HG03442 (cell line): ENCODE measurements around the gene STXBP4.

Source experiments
- ATAC-seq: cut with Tn5 transposase; IDR thresholded peaks from one replicate; pipeline ENCODE4 v1.9.1; 2021; ENCODE audit warnings: mild to moderate bottlenecking, moderate library complexity; ENCODE audit not compliant: unreplicated experiment

Gene STXBP4

DNA sequence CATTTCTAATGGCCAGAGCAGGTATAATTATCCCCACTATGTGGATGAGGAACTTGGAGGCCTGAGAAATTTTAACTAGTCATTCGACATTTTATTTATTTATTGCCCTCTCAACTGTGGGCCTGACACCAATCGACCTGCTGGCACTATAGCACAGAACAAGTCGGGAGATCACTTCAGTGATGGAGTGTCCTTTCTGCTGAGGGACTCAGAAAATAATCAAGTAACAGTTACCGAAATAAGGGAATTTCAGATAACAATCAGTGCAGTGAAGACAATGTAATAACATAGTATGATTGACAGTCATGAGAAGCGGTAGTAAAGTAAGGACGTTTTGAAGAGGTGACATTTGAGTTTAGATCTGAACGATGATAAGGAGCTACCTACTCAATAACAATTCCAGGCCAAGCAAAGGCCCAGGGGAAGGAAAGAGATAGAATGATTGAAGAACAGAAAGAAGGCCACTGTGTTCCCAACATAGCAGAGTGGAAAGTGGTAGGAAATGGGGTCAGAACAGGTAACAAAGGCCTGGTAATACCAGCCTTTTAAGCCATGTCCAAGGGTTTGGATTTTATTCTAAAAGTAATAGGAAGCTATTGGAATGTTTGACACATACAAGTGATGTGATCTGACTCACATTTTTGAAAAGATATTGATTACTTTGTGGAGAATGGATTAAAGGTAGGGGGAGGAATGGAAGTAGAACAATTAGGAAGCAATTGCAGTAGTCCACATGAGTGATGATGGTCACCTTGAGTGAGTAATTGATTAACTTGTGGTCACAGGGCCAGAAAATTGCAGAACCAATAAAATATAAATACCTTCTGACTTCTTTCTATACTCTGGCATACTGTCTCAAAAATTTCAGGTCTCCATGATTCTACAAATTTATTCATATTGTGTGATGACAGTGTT lies 1.4 kb downstream of the STXBP4 start:
- ATAC-seq: no peak

DNA sequence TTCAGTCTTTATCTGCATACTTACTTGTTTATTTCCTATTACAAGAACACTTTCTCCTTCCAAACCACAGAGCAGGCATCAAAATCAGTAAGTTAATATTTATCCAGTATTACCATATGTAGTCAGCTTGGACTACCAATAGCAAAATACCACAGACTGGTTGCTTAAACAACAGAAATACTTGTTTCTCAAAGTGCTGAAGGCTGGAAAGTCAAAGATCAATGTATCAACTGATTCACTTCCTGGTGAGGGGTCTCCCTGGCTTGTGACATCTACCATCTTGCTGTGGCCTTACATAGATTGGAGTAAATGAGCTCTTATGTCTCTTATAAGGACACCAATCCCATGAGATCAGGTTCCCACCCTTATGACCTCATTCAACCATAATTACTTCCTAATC lies 2.6 kb downstream of the STXBP4 start:
- no peak for ATAC-seq

- no peak for ATAC-seq
These were observed 3.3 kb downstream of the STXBP4 start for GRCh38 chr17:54971901-54972300.

- no peak for ATAC-seq
These were observed 4.0 kb downstream of the STXBP4 start for GRCh38 chr17:54972406-54973138.

DNA sequence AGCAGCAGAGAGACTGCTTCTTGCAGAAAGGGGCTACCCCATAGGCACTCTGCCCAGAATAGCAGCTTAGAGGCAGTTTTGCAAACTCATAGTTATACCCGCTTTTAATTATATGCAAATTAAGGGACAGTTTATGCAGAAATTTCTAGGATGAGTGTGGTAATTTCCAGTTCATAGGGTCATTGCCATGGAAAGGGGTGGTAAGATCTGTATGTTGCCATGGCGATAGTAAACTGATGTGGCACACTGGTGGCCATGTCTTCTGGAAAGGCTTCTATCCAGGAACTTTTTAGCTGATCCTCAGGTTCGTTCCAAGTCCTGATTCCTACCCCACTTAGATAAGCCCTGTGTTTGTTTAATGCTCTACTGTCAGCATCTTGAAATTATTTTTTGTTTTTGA lies 6.2 kb downstream of the STXBP4 start:
- no peak for ATAC-seq

DNA sequence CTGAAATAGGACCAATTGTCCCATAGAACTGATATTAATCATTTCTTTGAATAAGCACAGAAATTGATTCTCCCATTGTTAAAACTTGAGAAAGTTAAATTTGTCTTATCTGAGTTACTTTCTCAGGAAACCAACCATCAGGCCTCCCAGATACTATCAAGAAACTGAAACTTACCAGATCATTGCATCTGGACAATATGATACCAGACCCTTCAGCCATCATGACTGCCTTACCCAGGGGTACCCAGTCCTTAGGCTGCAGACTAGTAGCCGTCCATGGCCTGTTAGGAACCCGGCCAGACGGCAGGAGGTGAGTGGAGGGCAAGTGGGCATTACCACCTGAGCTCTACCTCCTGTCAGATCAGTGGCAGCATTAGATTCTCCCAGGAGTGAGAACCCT lies 7.8 kb downstream of the STXBP4 start:
- ATAC-seq: no peak

GRCh38 chr17:54977744-54978143 lies 9.2 kb downstream of the STXBP4 start:
- no peak for ATAC-seq

- no peak for ATAC-seq
These were observed 11.1 kb downstream of the STXBP4 start for GRCh38 chr17:54979657-54980056.

- no peak for ATAC-seq
These were observed 11.8 kb downstream of the STXBP4 start for GRCh38 chr17:54980375-54980774.

DNA sequence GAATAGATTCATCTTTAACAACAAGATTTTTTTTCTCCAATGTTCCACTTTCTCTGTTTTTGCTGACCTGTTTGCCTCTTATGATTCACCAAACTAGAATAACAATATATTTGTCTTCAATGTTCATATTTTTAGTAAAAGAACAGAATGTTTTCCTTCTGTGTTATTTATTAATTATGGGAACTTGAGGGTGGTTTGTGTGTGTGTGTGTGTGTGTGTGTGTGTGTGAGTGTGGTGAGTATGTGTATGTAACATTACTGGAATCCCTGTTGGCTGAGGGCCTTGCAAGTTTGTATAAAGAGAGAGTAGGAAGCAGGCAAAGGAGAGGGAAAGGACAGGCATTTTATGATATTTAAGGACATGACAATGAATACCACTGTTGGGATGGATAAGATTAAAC lies 13.8 kb downstream of the STXBP4 start:
- ATAC-seq: no peak

- no peak for ATAC-seq
These were observed 14.7 kb downstream of the STXBP4 start for GRCh38 chr17:54983260-54983659.

- no peak for ATAC-seq
These were observed 16.9 kb downstream of the STXBP4 start for GRCh38 chr17:54985476-54985875.

- no peak for ATAC-seq
These were observed 21.6 kb downstream of the STXBP4 start for GRCh38 chr17:54990118-54990517.

GRCh38 chr17:54991567-54991966 lies 23.0 kb downstream of the STXBP4 start:
- ATAC-seq: no peak

- no peak for ATAC-seq
These were observed 24.5 kb downstream of the STXBP4 start for GRCh38 chr17:54992797-54993639.

- ATAC-seq: no peak
These were observed 27.9 kb downstream of the STXBP4 start for GRCh38 chr17:54996441-54996840.

DNA sequence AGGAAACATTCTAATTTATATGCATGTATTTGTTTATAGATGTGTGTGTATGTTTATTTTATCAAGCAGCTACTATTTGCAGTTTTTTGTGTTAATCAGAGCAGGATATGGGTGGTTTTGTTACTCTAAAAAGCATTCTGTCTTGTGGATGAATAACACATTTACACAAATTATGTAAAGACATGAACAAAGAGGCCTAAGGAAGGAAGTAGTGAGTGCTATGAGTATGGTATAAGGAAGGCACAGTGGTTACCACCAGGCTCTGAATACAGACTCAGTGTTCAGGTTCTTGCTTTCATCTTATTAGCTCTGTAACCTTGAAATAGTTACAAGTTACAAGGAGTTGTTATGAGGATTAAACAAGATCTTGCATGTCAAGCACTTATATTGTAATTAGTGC lies 33.9 kb downstream of the STXBP4 start:
- ATAC-seq: no peak

GRCh38 chr17:55004484-55004883 lies 35.9 kb downstream of the STXBP4 start:
- ATAC-seq: no peak

- ATAC-seq: peak; percentile 49
These were observed 37.0 kb downstream of the STXBP4 start for GRCh38 chr17:55005520-55005919.

GRCh38 chr17:55023626-55024025 lies 55.1 kb downstream of the STXBP4 start:
- ATAC-seq: no peak

GRCh38 chr17:55037828-55038227 lies 69.3 kb downstream of the STXBP4 start:
- ATAC-seq: peak; percentile 99
